ENCODE results near the gene ATG5.
"Not testable (repeated sequence)": the region's sequence is repeated elsewhere in the genome, so short reads cannot be mapped to it uniquely, and the experiment has no call there.

Gene ATG5

DNA sequence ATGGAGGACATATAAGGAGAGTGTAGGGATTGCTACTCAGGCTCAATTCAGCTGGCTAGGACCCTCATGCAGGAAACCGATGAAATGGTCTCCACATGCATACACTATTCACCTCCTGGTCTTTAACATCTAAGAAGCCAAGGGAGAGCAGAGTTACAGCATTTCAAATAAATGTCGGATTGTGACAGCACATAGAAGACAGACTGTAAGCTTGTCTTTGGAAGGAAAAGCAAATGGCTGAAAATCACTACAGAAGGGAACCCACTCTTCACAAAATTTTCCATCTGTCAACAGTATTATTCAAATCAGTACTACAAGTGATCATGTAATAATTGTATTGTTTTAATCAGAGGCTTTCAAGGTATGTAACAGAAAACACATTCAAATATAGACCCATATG lies 72.9 kb downstream of the ATG5 start:
- FAIRE-seq (no peak), DNase-seq (ENCODE audit: insufficient read length, low spot score) (no peak)
- TF ChIP-seq, protein P1, sequence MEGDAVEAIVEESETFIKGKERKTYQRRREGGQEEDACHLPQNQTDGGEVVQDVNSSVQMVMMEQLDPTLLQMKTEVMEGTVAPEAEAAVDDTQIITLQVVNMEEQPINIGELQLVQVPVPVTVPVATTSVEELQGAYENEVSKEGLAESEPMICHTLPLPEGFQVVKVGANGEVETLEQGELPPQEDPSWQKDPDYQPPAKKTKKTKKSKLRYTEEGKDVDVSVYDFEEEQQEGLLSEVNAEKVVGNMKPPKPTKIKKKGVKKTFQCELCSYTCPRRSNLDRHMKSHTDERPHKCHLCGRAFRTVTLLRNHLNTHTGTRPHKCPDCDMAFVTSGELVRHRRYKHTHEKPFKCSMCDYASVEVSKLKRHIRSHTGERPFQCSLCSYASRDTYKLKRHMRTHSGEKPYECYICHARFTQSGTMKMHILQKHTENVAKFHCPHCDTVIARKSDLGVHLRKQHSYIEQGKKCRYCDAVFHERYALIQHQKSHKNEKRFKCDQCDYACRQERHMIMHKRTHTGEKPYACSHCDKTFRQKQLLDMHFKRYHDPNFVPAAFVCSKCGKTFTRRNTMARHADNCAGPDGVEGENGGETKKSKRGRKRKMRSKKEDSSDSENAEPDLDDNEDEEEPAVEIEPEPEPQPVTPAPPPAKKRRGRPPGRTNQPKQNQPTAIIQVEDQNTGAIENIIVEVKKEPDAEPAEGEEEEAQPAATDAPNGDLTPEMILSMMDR (IDR thresholded peaks at IDR 0.05; ENCODE audit: insufficient read depth, missing control alignments), result no peak

DNA sequence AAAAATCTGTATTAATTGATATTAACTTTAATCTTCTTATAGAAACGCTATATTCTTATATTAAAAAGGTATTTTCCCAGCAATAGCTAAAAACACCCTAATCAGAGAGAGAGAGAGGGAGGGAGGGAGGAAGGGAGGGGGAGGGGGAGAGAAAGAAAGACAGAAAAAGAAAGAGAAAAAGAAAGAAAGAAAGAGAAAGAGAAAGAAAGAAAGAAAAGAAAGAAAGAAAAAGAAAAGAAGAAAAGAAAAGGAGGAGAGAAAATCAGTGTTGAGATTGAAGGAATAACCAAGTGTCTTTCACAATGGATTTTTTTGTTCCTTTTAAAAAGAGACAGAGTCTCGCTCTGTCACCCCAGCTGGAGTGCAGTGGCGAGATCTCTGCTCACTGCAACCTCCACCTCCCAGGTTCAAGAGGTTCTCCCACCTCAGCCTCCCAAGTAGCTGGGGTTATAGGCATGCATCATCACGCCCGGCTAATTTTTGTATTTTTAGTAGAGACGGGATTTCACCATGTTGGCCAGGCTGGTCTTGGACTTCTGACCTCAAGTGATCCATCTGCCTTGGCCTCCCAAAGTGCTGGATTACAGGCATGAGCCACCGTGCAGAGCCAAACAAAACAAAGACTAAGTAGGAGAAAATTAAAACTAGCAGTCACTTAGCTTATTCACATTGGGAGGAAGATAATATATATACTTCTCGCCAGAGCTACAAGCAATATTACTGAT lies 73.9 kb downstream of the ATG5 start:
- FAIRE-seq; DNase-seq (ENCODE audit: insufficient read length, low spot score): not testable (repeated sequence)

DNA sequence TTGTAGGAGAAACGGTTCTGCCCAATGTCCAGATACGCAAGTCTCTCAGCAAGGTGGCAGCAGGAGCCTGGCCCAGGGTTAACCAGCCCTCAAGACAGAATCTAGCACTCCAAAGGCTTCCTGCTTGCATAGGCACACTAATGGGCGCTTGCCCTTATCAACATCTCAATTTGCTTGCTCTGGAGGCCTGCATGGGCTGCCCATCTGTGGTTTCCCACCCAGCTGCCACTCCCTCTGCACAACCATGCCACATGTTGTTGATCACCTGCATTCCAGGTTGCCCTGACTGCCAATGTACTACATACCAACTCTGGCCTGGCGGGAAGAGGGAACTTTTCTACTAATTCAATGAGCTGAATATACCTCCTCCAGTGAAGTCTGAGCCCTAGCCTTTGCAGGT lies 74.6 kb downstream of the ATG5 start:
- TF ChIP-seq, protein P1 (IDR thresholded peaks at IDR 0.05; ENCODE audit: insufficient read depth, missing control alignments), result no peak
- no peak for DNase-seq (ENCODE audit: insufficient read length, low spot score)
- no peak for FAIRE-seq

DNA sequence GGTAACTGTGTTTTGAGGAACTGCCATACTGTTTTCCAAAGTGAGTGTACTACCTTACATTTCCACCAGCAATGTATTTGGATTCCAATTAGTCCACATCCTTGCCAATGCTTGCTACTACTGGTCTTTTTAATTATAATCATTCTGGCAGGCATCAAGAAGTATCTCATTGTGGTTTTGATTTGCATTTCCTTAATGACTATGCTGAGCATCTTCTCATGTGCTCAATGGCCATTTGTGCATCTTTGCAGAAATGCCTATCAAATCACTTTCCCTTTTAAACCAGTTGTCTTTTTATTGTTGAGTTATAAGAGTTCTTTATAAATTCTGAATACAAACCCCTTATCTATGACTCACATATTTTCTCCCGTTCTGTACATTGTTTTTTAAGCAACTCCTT lies 75.9 kb downstream of the ATG5 start:
- no peak for FAIRE-seq
- TF ChIP-seq, protein P1 (IDR thresholded peaks at IDR 0.05; ENCODE audit: insufficient read depth, missing control alignments), result no peak
- DNase-seq (ENCODE audit: insufficient read length, low spot score), result no peak

DNA sequence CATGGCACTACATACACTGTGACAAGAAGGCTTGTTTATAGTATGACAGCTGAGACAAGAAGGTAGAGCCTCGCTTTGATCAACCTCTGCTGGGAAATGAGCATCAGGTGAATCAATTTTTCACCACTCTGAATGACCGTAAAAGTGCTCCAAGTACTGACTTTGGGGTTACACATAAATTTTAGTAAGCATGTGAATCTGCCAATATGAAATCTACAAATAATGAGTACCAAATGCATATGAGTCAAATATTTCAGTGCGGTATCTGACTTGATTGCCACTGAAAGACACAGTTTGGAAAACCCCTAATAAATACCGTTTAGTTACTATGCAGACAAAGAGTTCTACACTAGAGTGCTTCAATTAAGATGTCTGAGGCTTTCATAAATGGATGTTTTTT lies 77.8 kb downstream of the ATG5 start:
- no peak for DNase-seq (ENCODE audit: insufficient read length, low spot score)
- TF ChIP-seq, protein P1 (IDR thresholded peaks at IDR 0.05; ENCODE audit: insufficient read depth, missing control alignments), result no peak
- FAIRE-seq, result no peak

DNA sequence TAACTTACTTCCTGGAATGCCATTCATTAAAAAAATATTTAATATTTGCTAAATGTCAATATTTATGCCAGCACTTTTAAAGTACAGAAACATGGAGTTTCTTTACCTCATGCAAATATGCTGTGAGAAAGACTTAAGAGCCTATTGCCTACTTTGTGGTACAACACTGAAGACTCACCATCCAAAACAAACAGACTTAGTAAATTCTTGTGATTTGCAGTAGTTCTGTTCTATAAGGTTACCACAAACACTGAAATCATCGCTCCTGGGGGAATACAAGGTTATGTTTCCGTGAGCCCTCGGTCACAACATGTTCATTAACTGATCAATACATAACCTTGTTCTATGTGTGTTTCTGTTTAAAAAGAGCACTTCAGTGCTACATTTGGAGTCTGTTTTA lies 78.3 kb downstream of the ATG5 start:
- FAIRE-seq (no peak), DNase-seq (ENCODE audit: insufficient read length, low spot score) (no peak)
- TF ChIP-seq, protein P1 (IDR thresholded peaks at IDR 0.05; ENCODE audit: insufficient read depth, missing control alignments), result no peak

DNA sequence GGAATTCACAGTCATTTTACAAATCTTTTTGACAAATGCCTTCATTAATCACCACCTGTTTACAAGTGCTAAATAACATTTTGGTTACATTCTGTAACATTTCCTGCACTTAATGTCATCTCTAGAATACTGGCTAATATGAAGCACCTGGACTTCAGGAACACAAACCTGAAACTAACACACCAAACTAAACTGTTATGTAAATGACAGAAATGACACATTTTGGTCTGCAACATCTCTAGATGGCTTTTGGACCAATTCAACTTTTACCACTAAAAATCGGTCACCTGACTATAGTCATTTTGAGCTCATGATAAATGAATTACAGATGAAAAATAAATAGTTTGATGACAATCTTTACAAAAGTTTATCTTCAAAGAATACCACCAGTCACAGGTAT lies 80.6 kb downstream of the ATG5 start:
- TF ChIP-seq, protein P1 (IDR thresholded peaks at IDR 0.05; ENCODE audit: insufficient read depth, missing control alignments), result no peak
- FAIRE-seq (no peak), DNase-seq (ENCODE audit: insufficient read length, low spot score) (no peak)

DNA sequence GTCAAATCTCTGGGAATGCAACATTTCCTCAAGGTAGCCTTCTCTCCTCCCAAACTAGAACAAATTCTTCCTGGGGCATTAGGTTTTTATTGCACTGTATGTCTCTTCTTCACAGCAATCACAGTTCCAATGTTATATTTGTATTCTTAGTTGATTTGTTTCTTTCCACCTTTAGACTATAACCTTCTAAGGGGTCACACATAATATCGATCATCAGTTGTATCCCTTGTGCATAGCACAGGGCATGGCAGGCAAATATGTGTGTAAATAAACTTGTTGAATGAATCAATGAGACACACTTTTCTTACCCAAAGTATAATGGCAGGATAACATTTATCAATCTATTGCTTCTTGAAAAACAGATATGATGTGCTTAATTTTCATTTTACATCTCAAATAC lies 81.0 kb downstream of the ATG5 start:
- FAIRE-seq (no peak), DNase-seq (ENCODE audit: insufficient read length, low spot score) (no peak)
- TF ChIP-seq, protein P1 (IDR thresholded peaks at IDR 0.05; ENCODE audit: insufficient read depth, missing control alignments), result no peak

All from D721Med (cell line).